ENCODE results near the gene ZNF398.

Gene ZNF398

GRCh38 chr7:149226840-149227494 lies 79.7 kb downstream of the ZNF398 start:
- DNase-seq (ENCODE audit: low read depth), result no peak

- no peak for DNase-seq (ENCODE audit: low read depth)
These were observed 81.7 kb downstream of the ZNF398 start for GRCh38 chr7:149228831-149229471.

GRCh38 chr7:149229526-149229925 lies 82.3 kb downstream of the ZNF398 start:
- DNase-seq (ENCODE audit: low read depth), result no peak

- no peak for DNase-seq (ENCODE audit: low read depth)
These were observed 85.1 kb downstream of the ZNF398 start for GRCh38 chr7:149232362-149232761.

Data from non-pigmented ciliary epithelial cell (primary cell).